ENCODE measurements around the gene PHF5A.
A peak's percentile ranks its signal among the peaks of the same experiment; 100 is the strongest.

GRCh38 chr22:41468381-41469217 lies at the start of gene PHF5A, which contains the start of gene ACO2:
- peak; percentile 5 for TF ChIP-seq CTCF (IDR thresholded peaks at IDR 0.05; ENCODE audit: low read depth, low read length, missing input control)
- TF ChIP-seq FOXA1 (IDR thresholded peaks at IDR 0.05) = no peak
- peak; percentile 74 for TF ChIP-seq MAX (IDR thresholded peaks at IDR 0.05)
- TF ChIP-seq YY1 (IDR thresholded peaks at IDR 0.05) = peak; percentile 100
- TF ChIP-seq SP1 (IDR thresholded peaks at IDR 0.05) = peak; percentile 74
- no peak for TF ChIP-seq REST (IDR thresholded peaks at IDR 0.05)
- peak in 1 of 2 donors; percentile 21 for TF ChIP-seq RXRA (IDR thresholded peaks at IDR 0.05)
- peak in 1 of 2 donors; percentile 15 for TF ChIP-seq RAD21 (IDR thresholded peaks at IDR 0.05)
- TF ChIP-seq GABPA (IDR thresholded peaks at IDR 0.05 in 1 of 2, conservative IDR thresholded peaks at IDR 0.05 in 1 of 2) = peak; percentile 93 to 96
- TF ChIP-seq TAF1 (conservative IDR thresholded peaks at IDR 0.05) = peak; percentile 38
- TF ChIP-seq JUND (IDR thresholded peaks at IDR 0.05) = no peak
- no peak for TF ChIP-seq HNF4G (IDR thresholded peaks at IDR 0.05)

Data from liver (tissue), 3 donors.